ENCODE results near the gene TSPAN6.

GRCh38 chrX:100662796-100663195, 26.2 kb upstream of the TSPAN6 start:
- TF ChIP-seq CTCF (IDR thresholded peaks at IDR 0.05; ENCODE audit: low read depth, low read length) (no peak), EZH2phosphoT487 (IDR thresholded peaks at IDR 0.05; ENCODE audit: low read depth) (no peak)

Data from OCI-LY3 (cell line).